Bone marrow (tissue), 2 donors: Measurements from ENCODE around the gene FAM107B.
A peak's percentile ranks its signal among the peaks of the same experiment; 100 is the strongest.

Experiments
- DNase-seq, 2 donors: peaks; one replicate each; lab custom pipeline; 2025; lab: John Stamatoyannopoulos, UW

FAM107B gene

GRCh38 chr10:14625192-14625631 is 149.5 kb downstream of the FAM107B start:
- no peak for DNase-seq

GRCh38 chr10:14624600-14624999 is 150.1 kb downstream of the FAM107B start:
- no peak for DNase-seq

GRCh38 chr10:14623931-14624330 is 150.8 kb downstream of the FAM107B start:
- no peak for DNase-seq

- no peak for DNase-seq
These were observed 153.7 kb downstream of the FAM107B start for GRCh38 chr10:14621037-14621436.

- no peak for DNase-seq
These were observed 156.0 kb downstream of the FAM107B start for GRCh38 chr10:14618674-14619073.

GRCh38 chr10:14617852-14618251 is 156.8 kb downstream of the FAM107B start:
- DNase-seq, result peak in 1 of 2 donors; percentile 45

GRCh38 chr10:14616955-14617730 is 157.6 kb downstream of the FAM107B start:
- peak in 1 of 2 donors; percentile 21 for DNase-seq

GRCh38 chr10:14616465-14616864 is 158.2 kb downstream of the FAM107B start:
- DNase-seq, result no peak

- DNase-seq, result no peak
These were observed 161.1 kb downstream of the FAM107B start for GRCh38 chr10:14613588-14613920.

- DNase-seq, result peak in 1 of 2 donors; percentile 60
These were observed 161.7 kb downstream of the FAM107B start for GRCh38 chr10:14612873-14613587.

GRCh38 chr10:14611968-14612693 is 162.6 kb downstream of the FAM107B start:
- DNase-seq, result no peak

- no peak for DNase-seq
These were observed 165.5 kb downstream of the FAM107B start for GRCh38 chr10:14609178-14609577.

- DNase-seq, result peak; percentile 12 to 61
These were observed 166.2 kb downstream of the FAM107B start for GRCh38 chr10:14608381-14609001.

GRCh38 chr10:14606633-14607032 is 168.1 kb downstream of the FAM107B start:
- no peak for DNase-seq

- no peak for DNase-seq
These were observed 169.3 kb downstream of the FAM107B start for GRCh38 chr10:14605231-14605925.

GRCh38 chr10:14604181-14605142 is 170.2 kb downstream of the FAM107B start:
- peak; percentile 33 to 65 for DNase-seq

- peak in 1 of 2 donors; percentile 22 for DNase-seq
These were observed 171.1 kb downstream of the FAM107B start for GRCh38 chr10:14603534-14604102.

GRCh38 chr10:14602807-14603533 is 171.7 kb downstream of the FAM107B start:
- DNase-seq, result no peak
